Activated CD4-positive, alpha-beta T cell treated with anti-CD3 and anti-CD28 coated beads, Interleukin-2, Interleukin-4, amounts not matched to agents 100 ng/mL and 50 ng/mL, durations not matched to agents 16 hours and 8 hours (primary cell): ENCODE data around the gene MALL.
"Not testable (repeated sequence)": the region's sequence is repeated elsewhere in the genome, so short reads cannot be mapped to it uniquely, and the experiment has no call there.

ENCODE experiments used
- DNase-seq: peaks from one replicate; pipeline ENCODE4 v3.0.0-alpha.2; 2020; ENCODE audit warnings: low spot score

Gene MALL

DNA sequence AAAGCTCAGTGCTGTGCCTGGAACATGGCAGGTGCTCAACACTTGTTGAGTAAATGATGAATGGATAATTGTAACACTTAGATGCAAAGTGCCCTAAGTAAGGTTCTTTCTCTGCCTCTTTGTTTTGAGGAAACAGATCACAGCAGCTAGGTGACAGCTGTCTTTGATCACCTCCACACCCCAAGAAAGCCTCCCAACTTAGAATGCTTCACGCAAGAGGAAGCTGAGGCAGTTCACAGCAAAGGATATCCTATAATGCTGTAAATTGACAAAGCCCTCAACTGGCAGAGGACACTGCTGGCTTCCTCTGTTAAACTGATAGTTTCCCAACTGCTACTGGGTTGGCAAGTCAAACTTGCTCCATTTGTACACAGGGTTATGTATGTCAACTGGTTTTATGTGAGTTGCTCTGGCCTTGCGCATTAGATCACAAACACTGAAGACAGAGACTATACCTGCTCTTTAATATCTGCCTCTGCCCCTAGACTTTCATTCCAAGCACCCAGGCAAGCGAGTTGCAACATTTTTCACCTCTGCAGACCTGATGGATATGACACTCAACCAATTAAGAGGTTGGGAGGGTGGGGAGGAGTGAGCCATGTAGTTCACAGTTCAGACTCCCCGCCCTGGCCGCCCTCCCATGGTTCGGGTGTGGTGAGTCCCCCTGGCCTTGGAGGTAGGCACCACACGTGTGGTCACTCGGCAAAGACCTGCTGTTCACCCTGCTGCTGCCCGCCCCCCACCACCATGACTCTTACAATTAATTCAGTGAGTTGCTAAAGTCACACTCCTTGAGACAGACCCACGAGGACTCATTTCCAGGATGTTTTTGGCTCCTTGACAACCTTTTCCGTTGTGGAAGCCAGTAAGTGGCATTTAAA, 4.8 kb upstream of the MALL start:
- no peak for DNase-seq

- DNase-seq = no peak
These were observed 550 bp upstream of the MALL start for GRCh38 chr2:110116033-110116710.

DNA sequence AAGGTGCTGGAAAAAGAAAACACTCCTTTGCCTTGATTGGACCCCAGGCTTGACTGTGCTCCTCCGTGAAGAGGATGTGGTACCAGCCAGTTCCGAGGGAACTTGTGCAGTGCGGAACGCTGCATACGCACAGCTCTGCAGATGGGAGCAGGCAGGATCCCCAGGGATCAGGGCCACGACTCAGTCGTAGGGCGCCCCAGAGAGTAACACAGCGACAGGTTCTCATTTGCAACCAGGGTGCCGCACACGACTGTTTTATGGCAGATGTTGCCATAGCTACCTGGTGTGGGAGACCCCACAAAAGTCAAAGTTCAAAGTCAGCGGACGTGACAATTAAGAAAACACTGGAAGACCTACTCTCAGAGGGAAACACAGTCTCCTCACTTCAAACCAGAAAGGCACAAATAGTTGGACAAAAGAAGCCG, 779 bp downstream of the MALL start:
- no peak for DNase-seq

- no peak for DNase-seq
These were observed 1.5 kb downstream of the MALL start for GRCh38 chr2:110113961-110114591.

GRCh38 chr2:110108291-110108690, 7.3 kb downstream of the MALL start:
- DNase-seq = not testable (repeated sequence)

DNA sequence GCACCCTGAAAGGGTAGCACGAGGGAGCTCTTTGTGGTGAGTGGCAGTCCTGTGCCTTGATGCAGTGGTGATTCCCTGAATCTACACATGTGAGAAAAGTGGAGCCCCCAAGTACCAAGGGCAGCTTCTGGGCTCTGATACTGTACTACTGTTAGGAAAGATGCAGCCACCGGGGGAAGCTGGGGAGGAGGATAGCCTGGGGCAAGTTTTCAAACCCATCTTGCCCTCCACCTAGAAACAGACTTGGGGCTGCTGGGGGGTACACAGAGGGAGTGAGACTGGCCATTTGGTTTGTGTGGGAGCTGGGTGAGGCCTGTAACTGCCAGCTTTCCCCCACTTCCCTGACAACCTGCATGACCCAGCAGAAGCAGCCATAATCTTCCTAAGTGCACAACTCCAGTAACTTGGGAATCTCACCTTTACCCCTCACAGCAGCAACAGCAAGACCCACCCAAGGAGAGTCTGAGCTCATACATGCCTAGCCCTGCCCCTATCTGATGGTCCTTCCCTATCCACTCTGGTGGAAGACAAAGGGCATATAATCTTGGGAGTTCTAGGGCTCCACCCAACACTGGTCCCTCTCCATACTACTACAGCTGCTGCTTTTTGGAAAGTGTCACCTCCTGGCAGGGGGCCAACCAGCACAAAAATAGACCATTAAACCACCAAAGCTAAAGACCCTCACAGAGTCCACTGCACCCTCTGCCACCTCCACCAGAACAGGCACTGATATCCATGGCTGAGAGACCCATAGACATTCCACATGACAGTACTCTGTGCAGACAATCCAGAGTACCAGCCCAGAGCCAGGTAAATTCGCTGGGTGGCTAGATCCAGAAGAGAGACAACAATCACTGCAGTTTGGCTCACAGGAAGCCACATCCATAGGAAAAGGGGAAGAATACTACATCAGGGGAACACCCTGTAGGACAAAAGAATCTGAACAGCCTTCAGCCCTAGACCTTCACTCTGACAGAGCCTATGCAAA, 8.2 kb downstream of the MALL start:
- no peak for DNase-seq

DNA sequence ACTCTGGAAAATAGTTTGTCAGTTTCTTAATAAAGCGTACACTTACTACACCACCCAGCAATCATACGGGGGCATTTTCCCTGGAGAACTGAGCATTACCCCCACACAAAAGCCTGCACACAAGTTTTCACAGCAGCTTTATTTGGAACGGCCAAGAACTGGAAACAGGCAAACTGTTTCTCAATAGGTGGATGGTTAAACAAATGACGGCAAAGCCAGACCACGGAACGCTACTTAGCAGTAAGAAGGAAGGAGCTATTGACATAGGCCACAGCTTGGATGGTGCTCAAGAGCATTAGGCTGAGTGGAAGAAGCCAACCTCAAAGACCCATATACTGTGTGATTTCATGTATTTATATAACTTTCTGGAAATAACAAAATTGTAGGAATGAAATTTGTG, 9.0 kb downstream of the MALL start:
- no peak for DNase-seq

- no peak for DNase-seq
These were observed 9.8 kb downstream of the MALL start for GRCh38 chr2:110105608-110106467.

DNA sequence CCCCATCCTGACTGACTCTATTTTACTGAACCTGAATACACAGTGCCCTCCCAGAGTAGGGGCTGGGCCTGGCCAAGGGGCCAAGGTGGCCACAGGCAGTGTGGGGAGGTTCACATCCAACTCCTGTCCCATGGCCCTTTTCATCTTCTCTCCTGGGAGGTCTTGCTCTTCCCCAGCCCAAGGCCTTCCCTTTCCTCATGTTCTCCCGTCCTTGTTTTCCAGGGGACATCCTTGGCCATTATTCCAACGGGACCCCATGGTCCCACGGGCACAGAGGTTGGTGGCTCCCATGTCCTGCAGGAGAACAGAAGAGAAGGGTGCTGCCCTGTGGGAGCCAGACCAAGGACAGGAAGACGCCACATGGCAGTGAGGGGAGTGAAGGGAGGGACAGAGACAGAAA, 10.4 kb downstream of the MALL start:
- no peak for DNase-seq

DNA sequence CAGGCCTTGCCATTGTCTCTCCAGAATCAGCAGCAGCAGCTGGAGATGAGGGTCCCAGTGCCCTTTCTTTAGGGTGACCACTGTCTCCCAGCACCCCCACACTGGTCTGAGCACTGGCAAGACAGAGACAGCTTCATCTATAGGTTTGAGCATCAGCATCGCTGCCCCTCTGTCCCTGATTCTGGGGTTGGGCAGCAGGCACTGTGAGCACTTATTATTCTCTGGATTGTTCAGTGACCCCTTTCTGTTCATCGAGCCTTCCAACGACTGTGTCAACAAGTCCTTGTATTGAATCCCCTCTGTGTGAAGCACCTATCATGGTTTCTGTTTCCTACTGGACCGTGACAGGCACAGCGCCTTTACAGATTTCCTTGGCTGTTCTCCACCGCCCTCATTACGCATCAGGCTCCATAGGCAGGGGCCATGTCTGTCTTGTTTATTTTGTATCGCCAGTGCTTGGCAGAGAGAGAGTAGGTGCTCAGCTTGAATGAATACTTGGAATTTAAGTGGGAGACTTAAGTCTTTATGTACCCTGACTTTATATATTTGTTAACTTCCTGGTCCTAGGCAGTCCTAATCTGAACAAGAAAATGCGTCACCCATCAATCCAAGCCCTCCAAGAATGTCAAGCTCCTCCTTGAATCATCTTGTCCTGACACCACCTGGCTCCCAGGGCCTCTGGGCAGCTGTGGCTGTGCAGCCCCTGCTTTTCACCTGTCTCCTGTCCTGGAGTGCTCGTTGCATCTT, 11.4 kb downstream of the MALL start:
- DNase-seq = no peak

DNA sequence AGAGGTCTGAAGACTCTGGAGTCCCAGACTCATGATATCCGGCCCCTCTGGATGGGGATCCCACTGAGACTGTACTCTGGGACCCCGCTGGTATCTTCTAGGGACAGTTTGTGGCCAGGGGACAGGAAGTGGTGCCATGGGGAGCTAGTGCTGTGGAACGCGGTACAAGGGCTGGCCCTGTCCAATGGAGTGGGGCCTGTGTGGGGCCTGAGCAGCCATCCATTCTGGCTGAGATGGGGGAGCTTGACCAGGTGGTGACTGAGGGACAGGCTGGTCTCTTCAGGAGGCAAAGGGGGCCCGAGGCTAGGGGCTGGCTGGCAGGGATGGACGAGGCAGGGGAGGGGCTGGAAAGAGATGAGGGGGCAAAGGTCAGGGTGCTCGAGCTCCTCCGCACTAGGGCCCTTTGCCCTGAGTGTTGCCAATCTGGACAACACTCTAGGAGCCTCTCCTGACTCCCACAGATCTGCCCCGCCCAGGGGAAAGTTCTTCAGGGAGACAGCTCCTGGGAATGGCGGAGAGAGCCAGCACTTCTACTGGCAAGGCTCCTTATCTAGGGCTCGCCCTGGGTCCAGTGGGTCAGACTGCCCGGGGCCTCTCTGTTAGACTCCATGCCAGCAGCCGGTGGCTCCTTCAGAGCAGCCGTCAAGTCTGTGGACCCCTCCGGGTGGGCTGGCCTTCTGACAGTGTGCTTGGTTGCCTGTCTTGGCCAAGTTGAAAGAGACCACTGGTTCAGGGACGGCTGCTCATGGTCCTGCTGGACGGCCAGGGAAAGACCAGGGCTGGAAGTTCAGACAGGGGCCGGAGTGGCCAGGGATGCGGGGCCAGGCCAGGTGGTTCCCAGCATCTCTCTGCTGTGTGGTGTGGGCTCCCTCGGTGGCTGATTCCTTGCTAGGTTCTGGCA, 12.3 kb downstream of the MALL start:
- DNase-seq = no peak

DNA sequence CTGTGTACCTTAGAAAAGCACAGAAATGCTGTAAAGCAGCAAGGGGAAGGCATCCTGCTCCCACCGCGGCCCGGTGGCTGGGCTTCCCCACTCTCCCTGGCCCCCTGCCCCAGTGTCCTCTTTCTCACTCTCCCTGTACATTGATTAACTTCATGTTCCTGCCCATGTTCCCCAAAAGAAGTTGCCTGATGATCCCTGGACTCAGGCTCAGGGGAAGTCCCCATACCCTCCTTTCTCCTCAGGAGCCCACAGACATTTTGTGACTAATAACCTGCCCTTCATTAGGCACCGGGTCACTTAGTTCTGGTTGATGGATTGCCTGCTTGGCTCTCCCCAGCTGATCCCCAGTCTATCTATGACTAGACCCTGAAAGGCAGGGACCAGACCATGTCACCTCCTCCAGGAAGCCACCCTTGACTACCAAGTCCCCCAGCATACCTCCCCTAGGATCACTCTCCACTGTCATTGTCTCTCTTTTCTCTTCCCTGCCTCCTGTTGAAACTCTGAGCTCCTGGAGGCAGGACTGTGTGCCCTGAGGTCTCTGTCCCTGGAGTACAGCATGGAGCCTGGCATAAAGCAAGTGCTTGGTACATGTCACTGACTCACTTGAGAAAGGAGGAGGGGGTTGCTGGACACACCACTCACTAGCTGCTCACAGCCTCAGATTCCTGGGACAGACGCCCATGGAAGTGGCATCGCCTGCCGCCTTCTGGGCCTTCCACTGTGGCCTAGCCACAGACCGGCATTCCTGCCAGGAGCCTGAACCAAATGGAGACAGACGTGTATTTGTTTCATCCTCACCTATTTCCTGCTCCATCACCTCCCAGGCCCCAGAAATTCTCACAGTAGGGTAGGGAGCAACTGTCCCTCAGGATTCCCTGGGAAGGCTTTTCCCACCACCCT, 13.5 kb downstream of the MALL start:
- no peak for DNase-seq

DNA sequence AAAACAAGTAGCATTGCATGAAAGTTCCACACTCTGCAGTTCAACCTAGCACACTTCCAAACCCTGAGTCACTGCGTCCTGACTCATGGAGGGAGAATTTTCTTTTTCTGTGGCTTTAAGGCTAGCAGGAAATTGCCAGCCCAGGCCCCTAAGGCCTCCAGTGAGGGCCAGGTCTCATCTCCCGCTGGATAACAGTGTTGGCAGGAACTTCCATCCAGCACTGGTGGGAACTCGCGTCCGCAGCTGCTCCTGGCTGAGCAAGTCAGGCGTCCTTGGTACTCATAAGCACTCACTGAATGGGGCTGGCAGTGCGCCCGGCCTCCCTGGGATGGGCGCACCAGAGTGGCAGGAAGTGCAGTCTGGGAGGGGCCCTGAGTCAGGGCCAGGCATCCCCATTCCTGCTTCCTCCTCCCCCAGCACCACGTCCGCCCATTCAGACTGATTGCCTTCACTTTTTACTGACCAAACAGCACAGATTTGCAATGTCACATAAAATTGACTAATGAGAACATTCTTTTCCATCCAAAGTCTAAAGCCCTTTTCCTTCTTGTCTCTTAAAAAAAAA, 14.3 kb downstream of the MALL start:
- DNase-seq = no peak

DNA sequence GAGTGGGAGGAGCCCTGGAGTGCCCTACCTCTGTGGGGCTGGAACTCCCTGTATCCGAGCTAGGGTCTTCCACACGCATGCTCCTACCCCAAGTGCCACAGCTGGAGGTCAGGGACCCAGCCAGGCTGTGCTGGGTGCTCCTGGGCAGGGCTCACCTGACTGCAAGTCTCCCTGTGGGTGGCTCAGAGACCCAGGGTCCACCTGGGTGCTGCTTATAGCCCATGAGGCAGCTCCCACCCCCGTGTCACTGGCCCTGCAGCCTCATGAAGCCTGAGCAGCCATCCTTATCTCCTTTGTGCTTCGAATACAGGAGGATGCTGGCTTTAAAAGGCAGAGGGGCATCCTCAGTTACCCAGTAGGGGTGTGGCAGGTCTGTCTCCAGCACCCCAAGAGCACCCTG, 14.7 kb downstream of the MALL start:
- DNase-seq = not testable (repeated sequence)

DNA sequence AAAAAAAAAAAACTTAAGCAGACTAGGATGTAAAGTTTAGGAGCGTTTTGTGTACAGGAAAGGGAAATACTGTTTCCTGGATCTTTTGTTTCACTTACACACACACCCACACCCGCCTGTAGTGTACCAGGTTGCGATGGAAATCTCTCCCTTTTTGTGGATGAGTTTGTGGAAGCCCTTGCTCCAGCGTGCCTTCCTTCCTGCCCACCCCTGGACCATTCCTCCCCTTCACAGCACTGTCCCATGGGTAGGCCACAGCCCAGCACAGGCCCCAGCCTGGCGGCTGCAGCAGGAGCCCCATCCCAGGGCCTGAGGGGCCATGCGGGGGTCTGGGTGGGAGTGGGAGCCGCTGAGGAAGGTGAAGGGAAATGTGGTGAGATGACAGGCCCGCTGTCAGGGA, 15.1 kb downstream of the MALL start:
- no peak for DNase-seq

DNA sequence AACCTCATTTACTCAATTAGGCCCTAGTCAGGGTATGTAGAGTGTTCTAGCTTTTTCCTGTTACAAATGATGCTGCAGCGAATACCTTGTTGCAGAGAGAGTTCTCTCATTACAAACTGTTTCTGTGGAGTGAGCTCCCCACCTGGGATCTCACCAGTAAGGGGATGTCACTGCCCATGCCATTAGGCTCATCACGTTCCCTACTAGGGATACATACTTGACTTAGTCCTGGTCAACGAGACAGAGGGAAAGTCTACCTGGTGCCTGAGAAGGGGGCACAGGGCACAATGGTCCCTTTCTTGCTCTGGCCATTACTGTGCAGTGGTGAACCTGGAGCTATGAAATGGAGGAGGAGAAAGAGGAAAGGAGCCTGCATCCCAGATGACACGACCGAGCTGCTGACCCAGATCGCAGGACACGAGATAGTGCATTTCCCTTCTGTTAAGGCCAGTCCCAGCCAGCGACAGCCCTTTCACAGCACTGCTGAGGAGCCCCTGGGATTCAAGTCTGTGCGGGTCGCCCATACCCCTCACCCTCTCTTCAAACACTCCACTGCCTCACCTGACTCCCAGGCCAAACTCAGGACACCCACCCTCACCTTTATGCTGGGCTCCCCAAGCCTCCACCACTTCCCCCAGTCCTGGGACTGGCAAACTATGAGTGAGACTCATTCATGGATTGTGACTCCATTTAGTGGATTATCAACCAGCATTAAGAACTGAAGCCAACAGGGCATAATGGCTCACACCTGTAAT, 16.0 kb downstream of the MALL start:
- DNase-seq = no peak

GRCh38 chr2:110099038-110099425, 16.6 kb downstream of the MALL start:
- DNase-seq = no peak
